OCI-LY7 (cell line): ENCODE results near the gene GRIN3B.

Experiments used
- CTCF ChIP-seq: fragments of 200-600 bp; sonication (generic); conservative IDR thresholded peaks from 2 replicates; pipeline ENCODE4 v1.5.1; 2014; ENCODE audit warnings: mild to moderate bottlenecking, antibody characterized with exemption, low read length, moderate library complexity, mixed read lengths
- EZH2phosphoT487 ChIP-seq: fragments of 200-600 bp; sonication (generic); IDR thresholded peaks from 2 replicates; pipeline ENCODE4 v1.6.1; 2018; ENCODE audit warnings: low read depth, borderline replicate concordance, mild to moderate bottlenecking, mixed run types, antibody characterized with exemption, low read length, moderate library complexity, mixed read lengths

GRCh38 chr19:973726-974563 lies 26.3 kb upstream of the GRIN3B start:
- TF ChIP-seq CTCF (no peak), EZH2phosphoT487 (no peak)
